HG03097 (cell line): ENCODE measurements around the gene INPP4B.

Experiments used
- ATAC-seq: cut with Tn5 transposase; IDR thresholded peaks from one replicate; pipeline ENCODE4 v1.9.1; 2021; ENCODE audit not compliant: unreplicated experiment, low FRiP score

Gene INPP4B

DNA sequence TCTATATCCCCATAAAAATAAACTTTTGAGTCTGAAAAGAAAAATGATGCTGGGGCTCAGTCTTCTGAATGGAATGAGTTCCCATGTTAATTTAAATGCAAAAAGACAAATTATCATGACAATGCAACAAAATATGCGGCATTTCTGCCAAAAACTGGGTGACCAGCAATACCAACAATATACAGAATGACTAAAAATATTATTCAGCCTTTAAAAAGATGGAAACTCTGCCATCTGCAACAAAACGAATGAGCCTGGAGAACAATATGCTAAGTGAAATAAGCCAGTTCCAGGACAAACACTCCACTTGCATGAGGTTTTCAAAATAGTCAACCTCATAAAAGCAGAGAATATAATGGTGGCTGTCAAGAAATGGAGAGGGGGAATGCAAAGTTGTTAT lies 651.2 kb downstream of the INPP4B start:
- ATAC-seq = no peak

DNA sequence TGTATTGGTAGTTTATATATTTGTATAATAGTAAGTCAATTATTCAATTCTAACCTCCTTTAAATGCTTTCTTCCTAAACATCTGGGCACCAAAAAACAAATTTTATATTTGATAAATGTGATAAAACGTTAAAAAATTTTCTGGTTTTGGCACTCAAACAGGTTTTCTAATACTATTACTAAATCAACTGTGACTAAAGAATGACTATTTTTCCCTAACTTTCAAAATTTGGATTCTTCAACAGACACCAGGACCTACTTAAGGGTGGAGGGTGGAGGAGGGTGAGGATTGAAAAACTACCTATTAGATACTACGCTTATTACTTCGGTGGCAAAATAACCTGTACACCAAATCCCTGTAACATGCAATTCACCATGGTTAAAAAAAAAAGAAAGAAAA lies 654.2 kb downstream of the INPP4B start:
- no peak for ATAC-seq

DNA sequence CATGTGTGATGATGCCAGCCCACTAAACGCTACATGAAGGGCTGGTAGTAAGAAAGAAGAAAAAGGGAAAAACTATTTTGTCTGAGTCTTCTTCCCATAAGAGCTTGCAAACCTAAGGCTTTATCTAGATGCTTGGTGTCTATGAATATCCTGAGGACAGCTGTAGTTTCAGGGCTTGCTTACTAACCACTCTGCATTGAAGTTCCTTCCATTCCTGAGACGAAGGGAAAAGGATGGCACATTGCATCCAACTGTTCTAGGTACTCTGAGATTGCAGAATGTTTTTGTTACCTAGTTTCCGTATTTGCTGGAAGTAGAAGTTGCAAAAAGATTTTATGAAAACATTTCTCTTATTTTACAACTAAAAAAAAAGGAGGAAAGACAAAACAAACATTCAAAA lies 665.1 kb downstream of the INPP4B start:
- no peak for ATAC-seq

DNA sequence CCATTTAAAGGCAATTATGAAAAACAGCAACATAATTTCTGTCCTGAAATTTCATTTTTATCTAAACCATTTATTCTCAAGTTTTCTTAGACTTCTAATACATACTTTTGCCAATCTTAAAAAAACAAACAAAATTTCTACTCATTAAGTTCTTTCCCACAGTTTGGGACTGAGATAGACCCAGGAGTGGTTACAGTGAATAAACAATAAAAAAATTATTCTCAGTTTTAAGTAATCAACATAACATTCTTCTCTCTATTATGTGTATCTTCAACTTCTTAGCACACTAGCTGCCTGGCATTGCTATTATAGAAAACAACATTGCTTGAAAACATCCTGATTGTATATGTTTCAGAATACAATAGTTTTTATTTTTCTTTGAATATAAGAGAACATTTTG lies 676.9 kb downstream of the INPP4B start:
- ATAC-seq = no peak

DNA sequence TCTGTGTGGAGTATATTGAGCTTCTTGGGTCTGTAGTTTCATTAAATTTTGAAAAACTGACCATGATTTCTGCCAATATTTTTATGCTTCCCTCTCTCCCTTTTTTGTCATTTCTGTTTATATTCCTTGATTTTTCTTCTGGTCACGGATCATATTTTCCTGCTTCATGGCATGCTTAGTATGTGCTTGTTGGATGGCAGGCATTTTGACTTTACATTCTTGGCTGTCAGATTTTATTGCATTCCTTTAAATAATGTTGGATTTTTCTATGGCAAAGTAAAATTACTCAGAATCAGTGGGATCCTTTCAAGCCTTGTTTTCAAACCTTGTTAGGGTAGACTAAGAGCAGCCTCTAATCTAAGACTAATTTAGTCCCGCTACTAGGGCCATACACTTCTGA lies 677.9 kb downstream of the INPP4B start:
- ATAC-seq = no peak

DNA sequence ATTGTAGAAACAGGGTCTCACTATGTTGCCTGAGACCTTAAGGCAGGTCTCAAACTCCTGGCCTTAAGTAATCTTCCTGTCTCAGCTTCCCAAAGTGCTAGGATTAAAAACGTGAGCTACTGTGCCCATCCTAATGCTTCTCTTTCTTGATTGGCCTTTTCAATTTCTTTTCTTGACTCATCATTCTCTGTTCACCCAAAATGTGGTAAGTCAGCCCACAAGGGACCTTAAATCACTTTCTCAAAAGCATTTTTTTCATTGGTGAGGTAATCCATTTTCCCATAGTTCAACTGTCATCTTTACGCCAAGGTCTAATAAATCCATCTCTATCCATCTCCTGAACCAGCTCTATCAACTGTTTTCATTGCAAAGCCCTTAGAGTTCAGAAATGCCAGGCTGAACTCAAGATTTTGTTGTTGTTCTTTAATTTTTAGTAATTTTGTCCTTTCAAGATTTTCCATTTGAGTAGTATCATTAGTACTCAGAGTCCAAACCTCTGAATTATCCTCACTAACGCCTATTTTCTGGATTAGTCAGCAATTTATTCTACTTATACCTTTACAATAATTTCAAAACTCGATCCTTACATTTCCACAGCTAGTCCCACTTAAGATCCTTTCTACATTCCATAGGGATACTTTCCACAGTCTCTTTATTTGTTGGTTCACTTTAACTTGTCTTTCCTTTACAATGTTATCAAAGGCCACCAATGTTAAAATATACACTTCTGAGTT lies 681.2 kb downstream of the INPP4B start:
- no peak for ATAC-seq

DNA sequence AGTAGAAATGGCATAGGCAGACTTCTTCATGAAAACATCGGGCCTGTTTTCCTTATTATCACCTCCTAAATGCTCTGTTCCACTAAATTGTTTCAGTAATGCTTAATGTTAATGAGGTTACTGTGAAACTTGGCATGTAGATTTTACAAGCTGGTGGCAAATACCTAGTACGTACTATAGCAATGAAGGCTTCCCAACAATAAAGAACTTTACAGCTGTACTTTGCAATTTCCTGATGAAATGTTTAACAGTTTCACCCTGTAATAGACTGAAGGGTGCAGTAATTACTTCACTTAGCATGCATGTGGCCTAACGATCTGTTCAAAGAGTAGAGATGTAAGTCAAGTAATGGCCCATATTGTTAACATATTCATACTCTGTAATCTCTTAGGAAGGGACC lies 685.0 kb downstream of the INPP4B start:
- no peak for ATAC-seq

DNA sequence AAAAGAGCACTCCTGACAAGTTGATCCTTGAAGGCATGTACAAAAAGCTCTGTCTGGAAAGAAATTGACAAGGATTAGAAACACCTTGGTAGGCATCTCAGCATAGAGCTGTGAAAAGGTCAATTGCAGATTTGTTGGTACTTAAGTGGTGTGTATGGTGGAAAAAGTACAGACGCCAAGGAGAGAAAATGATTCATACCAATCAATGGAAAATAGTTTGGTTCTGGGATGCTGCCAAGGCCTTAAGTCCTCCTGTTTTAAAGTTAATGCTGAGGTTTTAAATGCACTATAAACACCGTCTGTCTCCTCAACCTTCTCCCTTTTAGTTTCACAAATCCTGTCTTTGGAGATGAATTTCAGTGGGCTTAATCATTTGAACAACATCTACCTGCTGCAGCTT lies 685.6 kb downstream of the INPP4B start:
- ATAC-seq = no peak

DNA sequence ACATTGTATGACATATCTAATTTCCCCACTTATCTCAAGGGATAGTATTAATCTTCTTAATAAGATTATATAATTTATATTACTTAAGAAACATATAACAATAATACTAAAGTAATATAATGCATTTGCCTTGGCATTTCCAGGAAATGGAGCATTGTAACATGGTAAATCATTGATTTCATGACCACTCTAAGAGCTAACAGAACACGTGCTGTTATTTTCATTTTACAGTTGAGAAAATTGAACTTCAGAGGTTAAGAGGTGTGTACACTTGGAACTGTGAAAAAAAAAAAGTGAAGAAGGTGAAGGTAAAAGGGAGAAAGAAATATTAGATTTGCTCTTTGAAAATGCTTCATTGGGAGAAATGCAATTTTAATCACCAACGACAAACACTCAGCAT lies 687.1 kb downstream of the INPP4B start:
- no peak for ATAC-seq

DNA sequence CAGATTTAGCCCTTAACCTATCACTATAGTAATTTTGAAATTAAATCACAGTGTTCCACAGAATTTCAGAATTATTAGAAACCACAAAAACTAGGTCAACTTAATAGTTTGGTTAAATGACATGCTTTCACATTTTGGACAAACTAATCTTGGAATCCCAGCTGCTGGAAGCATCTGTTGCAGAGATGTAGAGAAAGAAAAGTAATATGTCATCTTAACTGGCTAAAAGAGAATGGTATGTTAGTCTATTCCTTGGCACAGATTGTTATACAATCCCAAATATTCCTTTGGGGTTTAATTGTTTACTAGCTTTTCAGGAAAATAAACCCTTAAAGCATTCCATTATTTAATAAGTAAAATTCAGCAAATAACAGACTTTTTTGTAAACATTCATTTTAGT lies 689.8 kb downstream of the INPP4B start:
- no peak for ATAC-seq

DNA sequence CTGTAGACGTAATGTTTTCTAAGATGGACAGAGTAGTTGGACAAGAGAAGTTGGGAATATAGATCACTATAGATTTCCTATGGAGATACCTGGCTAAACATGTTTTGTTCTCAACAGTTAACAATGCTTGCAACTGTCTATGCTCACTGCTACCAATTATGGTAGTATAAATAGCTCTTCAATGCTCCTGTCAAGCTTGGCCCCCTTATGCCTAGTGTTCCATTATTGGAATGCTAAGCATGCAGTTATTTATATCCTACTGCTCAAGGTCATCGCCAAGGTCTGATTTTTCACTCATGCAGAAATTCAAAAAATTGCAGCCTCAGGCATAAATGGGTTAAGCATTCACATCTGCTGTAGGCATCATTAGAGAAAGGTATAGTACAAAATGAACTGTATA lies 690.8 kb downstream of the INPP4B start:
- ATAC-seq = no peak

DNA sequence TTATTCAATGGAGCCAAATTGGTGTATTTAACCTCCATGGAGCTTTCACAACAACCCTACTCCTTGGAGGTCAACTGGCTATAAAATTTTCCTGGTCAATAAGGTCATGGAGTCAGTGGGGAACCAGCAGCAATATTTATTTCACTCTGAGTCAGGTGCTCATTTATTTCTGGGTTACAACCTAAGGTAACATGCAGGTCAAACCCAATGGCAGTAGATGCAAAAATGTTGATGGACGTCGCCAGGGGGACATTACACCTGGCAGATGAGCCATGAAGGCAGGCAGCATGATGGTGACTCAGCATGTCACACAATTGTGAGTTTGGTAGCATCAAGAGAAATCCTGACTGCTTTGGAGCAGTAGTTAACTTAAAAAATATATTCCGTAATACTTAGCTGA lies 695.6 kb downstream of the INPP4B start:
- no peak for ATAC-seq

DNA sequence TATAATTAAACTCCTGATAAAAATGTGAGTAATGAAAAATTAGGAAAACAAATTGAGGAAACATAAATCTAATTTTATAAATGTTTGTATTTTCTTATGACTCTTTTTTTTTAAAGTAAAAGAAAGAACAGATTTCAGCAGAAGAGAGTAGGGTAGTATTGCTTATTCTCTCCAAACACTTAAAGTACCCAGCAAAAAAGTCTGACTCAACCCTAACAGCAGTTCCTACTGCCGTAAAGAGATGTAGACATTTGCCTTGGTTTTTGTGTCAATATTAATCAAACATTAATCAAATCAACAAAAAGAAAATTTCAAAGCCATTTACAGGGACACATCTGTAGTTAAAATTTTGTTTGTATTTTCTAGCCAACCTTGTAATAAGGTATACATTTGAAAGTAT lies 701.3 kb downstream of the INPP4B start:
- ATAC-seq = no peak

DNA sequence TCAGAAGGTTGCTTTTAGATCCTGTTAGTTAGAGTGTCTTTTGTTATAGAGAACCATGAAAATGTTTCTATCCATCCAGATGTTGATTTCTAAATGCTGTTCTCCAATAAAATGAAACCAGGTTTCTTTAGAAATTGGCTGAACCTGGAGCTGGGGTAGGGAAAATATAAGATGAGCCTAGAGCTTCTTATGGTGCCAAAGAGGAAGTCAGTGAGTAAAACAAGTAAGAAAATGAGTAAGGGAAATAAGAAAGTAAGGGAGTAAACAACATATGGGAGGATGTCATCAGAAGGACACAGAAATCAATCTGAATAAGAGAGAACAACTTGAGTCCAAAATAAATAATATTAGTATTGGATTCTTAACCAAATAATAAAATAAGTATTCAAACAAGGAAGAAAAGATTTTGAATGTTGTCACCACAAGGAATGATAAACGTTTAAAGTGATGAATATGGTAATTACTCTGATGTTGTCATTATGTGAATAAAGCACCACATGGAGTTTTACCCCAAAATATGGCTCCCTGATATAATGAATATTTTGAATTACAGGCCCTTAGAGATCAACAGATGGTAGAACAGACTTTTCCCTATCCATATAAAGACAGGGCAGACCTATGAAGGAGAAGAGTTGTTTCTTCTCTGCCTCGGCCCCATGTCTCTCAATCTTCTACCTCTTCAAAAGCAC lies 703.6 kb downstream of the INPP4B start:
- ATAC-seq = no peak

DNA sequence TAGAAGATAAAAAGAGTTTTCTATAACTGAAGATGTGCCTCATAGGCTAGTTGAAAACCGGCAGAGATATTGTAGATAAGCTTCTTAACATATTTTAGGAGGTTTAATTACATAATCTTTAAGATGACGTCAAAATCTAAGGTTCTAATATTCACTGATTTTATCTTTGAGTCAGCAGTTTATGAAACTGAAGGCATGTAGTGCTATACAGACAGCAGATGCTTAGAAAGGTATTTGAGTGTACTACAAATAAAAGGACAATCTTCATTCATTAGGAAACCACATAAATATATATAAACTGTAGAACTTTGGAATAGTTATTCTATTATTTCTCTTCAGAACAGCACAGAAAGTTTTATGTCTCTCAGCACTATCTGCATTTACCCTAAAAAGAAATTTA lies 704.9 kb downstream of the INPP4B start:
- ATAC-seq = no peak

DNA sequence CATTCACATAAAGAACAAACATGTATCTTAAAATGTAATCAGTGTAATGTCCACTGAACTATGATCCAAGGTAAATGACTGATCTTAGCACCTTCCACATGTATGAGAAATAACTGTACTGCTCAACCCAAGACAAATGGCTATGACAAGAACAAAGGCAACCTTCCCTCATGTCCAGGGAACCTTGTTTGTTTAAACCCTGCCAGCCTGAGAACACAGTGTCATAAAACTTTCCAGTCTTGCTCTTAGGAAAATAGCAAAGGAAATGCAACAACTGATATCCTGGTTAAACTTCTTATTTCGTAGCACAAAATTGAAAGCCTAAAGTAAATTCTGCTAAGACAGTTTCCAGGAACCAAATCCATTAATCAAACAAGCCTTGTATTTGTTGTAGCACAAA lies 715.4 kb downstream of the INPP4B start:
- ATAC-seq = no peak

DNA sequence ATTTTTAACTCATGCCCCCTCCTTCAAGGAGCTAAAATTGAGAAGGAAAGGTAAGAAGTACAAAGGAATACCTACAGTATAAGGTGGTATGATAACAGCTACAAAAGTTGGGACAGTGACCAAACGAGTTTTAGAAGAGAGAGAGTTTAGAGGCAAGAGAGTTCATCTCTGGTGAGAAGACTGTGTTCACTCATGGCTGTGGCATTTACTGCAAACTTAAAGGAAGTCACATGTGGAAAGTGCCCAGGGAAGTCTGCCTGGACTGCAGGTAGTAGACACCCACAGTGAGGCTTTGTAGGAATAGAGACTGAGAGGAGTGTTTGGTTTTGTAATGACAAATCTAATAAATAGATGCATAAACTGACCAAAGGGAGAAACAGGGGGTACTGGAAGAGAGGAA lies 716.2 kb downstream of the INPP4B start:
- no peak for ATAC-seq

DNA sequence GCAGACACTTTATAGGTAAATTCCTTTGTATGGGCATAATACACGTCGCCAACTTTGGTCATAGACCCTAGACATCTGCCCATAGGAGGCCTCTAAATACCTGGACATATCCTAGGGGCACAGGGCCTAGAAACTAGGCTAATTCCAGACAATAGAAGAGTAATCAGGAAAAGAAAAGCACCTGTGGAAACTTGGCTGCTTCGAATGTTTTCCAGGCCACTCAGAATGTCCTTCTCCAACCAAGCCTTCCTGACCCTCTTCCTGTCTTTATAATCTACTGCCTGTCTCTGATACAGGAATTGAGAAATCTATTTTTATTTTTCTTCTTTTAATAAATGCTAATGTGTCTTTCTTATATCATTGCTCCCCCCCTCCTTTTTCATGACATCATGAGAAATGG lies 716.6 kb downstream of the INPP4B start:
- no peak for ATAC-seq

DNA sequence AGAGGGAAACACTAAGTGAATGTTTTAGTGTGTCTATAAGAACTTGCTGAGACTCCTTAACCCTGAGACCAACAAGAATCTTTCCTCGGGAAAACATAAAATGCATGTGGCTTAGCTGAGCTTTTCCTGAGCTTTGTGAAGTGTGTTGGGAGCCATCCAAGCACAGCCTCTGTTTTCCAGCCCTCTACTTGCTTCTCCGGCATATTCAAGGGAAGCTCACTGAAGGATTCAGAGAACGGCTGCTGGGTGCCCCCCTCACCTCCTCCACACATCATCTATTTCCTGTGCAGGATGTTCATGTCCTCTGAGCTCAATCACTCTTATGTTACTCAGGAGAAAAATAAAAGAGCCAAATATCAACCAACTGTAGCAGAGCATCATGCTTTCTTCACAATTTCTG lies 717.6 kb downstream of the INPP4B start:
- ATAC-seq = no peak

DNA sequence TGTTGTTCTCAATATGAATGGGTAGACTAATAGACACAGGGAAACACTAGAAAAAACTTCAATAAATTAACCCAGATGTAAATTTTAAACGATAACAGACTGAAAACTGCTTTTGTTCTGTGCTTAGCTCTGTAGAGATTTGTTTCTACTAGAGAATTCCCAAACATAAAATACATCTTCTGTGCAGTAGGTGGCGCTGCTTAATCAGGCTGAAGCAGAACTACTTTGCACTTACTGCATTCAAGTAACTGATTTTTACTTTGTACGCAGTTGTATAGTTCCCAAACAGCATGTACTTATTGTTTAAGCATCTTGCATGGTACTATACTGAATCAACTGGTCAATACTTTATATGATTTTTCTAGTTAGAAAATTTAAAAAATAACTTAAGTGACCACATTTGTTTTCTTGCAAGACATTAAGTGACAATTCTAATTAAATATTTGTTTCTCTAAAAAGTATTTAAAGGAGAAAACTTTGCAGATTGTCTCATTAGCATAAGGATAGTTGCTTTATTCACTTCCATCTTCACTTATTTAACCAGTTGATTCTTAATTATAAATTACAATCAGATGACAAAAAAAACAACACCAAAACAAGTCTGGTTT lies 719.1 kb downstream of the INPP4B start:
- no peak for ATAC-seq

DNA sequence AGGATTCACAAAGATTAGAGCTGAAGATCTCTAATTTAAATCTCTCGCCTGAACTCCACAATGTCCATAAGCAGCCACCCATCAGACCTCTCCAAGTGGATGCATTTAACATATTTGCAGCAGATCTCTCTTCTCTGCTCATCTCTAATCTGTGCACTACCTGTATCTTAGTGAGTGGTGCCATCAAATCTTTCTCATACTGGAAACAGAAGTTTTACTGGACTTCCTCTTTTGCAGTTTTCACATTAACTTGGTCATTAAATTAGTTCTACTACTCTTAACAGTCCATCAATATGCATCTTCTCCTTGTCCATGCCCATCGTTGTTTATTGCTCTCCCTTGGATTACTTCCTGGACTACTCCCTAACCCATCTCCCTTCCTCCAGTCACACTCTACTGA lies 721.2 kb downstream of the INPP4B start:
- ATAC-seq = no peak
